Measurements from ENCODE around the gene KLHL2. TPM values are rescaled to one million over a fixed set of nuclear protein-coding genes. Genes with fewer than 3 reads are reported as not detected.
"Not testable (repeated sequence)": the region's sequence is repeated elsewhere in the genome, so short reads cannot be mapped to it uniquely, and the experiment has no call there.

KLHL2 gene
- total RNA-seq, 1 experiment from 2014 or later: 37.1 TPM

GRCh38 chr4:165248102-165248501 is 40.7 kb downstream of the KLHL2 start:
- Mint-ChIP-seq H3K36me3 (ENCODE audit: insufficient read depth, unreplicated experiment) (peaks cover 23% of the 10 kb centered on the region), H3K9me3 (ENCODE audit: unreplicated experiment) (no peaks in the 10 kb centered on the region), H3K27me3 (ENCODE audit: insufficient read depth, unreplicated experiment) (no peaks in the 10 kb centered on the region), H3K4me1 (ENCODE audit: insufficient read depth, unreplicated experiment) (peaks cover 8% of the 10 kb centered on the region), H3K27ac (ENCODE audit: low read depth, unreplicated experiment) (no peak overlapping the region), H3K4me3 (ENCODE audit: unreplicated experiment) (no peak overlapping the region)
- intact Hi-C loops (cut with micrococcal nuclease): no loop called here
- ChIA-PET POLR2A (interaction anchor here (0.7 to 2.4 kb wide), 10 partner anchors 9 to 135 kb away, joined by 3 to 10 read pairs (median 4); partner anchors contain the start of genes MSMO1 and TMEM192), CTCF (no interaction called here)
- no peak for TF ChIP-seq CTCF (IDR thresholded peaks at IDR 0.05; ENCODE audit: unreplicated experiment)
- BruUV-seq (replicated peaks): no TSS peak
- DNase-seq (ENCODE audit: unreplicated experiment): no peak

- peak overlapping the region; percentile 22 for H3K4me3 Mint-ChIP-seq (ENCODE audit: unreplicated experiment)
- H3K4me1 Mint-ChIP-seq (ENCODE audit: insufficient read depth, unreplicated experiment); H3K27ac Mint-ChIP-seq (ENCODE audit: low read depth, unreplicated experiment); intact Hi-C loops (cut with micrococcal nuclease); CTCF ChIA-PET; H3K9me3 Mint-ChIP-seq (ENCODE audit: unreplicated experiment); H3K27me3 Mint-ChIP-seq (ENCODE audit: insufficient read depth, unreplicated experiment); BruUV-seq (replicated peaks): not testable (repeated sequence)
- DNase-seq (ENCODE audit: unreplicated experiment): peak; percentile 86
- POLR2A ChIA-PET: interaction anchor here (0.6 to 2.4 kb wide), 11 partner anchors 10 to 175 kb away, joined by 3 to 10 read pairs (median 4); partner anchors contain the start of genes MSMO1 and TMEM192
- H3K36me3 Mint-ChIP-seq (ENCODE audit: insufficient read depth, unreplicated experiment): peaks cover 23% of the 10 kb centered on the region
These were observed 41.5 kb downstream of the KLHL2 start for GRCh38 chr4:165248904-165249303.

- H3K27ac Mint-ChIP-seq (ENCODE audit: low read depth, unreplicated experiment); H3K9me3 Mint-ChIP-seq (ENCODE audit: unreplicated experiment); DNase-seq (ENCODE audit: unreplicated experiment); CTCF ChIA-PET; intact Hi-C loops (cut with micrococcal nuclease); H3K27me3 Mint-ChIP-seq (ENCODE audit: insufficient read depth, unreplicated experiment); BruUV-seq (replicated peaks); H3K4me3 Mint-ChIP-seq (ENCODE audit: unreplicated experiment): not testable (repeated sequence)
- Mint-ChIP-seq H3K36me3 (ENCODE audit: insufficient read depth, unreplicated experiment) (peaks cover 23% of the 10 kb centered on the region), H3K4me1 (ENCODE audit: insufficient read depth, unreplicated experiment) (peaks cover 14% of the 10 kb centered on the region)
- POLR2A ChIA-PET: interaction anchor here (0.6 to 0.9 kb wide), 2 partner anchors 46 to 48 kb away, joined by 3 read pairs; no protein-coding TSS in a partner anchor
These were observed 47.4 kb downstream of the KLHL2 start for GRCh38 chr4:165254771-165255170.

GRCh38 chr4:165255439-165255838 is 48.1 kb downstream of the KLHL2 start:
- Mint-ChIP-seq H3K27ac (ENCODE audit: low read depth, unreplicated experiment) (peak overlapping the region; percentile 10), H3K4me1 (ENCODE audit: insufficient read depth, unreplicated experiment) (peaks cover 14% of the 10 kb centered on the region), H3K36me3 (ENCODE audit: insufficient read depth, unreplicated experiment) (peaks cover 16% of the 10 kb centered on the region)
- H3K27me3 Mint-ChIP-seq (ENCODE audit: insufficient read depth, unreplicated experiment); H3K4me3 Mint-ChIP-seq (ENCODE audit: unreplicated experiment); intact Hi-C loops (cut with micrococcal nuclease); H3K9me3 Mint-ChIP-seq (ENCODE audit: unreplicated experiment); BruUV-seq (replicated peaks): not testable (repeated sequence)
- DNase-seq (ENCODE audit: unreplicated experiment): peak; percentile 85
- ChIA-PET CTCF (interaction anchor here (0.5 kb wide), 2 partner anchors 8 to 9 kb away, joined by 3 to 4 read pairs; no protein-coding TSS in a partner anchor), POLR2A (interaction anchor here (0.6 to 1.7 kb wide), 3 partner anchors 46 to 49 kb away, joined by 3 to 7 read pairs (median 3); no protein-coding TSS in a partner anchor)

GRCh38 chr4:165256074-165256659 is 48.8 kb downstream of the KLHL2 start:
- H3K27me3 Mint-ChIP-seq (ENCODE audit: insufficient read depth, unreplicated experiment); H3K9me3 Mint-ChIP-seq (ENCODE audit: unreplicated experiment); H3K4me3 Mint-ChIP-seq (ENCODE audit: unreplicated experiment); DNase-seq (ENCODE audit: unreplicated experiment); intact Hi-C loops (cut with micrococcal nuclease); BruUV-seq (replicated peaks): not testable (repeated sequence)
- ChIA-PET POLR2A (interaction anchor here (1.7 kb wide), 1 partner anchor 47 kb away, joined by 7 read pairs; no protein-coding TSS in a partner anchor), CTCF (interaction anchor here (0.6 kb wide), 2 partner anchors 53 to 124 kb away, joined by 3 to 4 read pairs; no protein-coding TSS in a partner anchor)
- Mint-ChIP-seq H3K4me1 (ENCODE audit: insufficient read depth, unreplicated experiment) (peaks cover 14% of the 10 kb centered on the region), H3K27ac (ENCODE audit: low read depth, unreplicated experiment) (peak overlapping the region; percentile 10), H3K36me3 (ENCODE audit: insufficient read depth, unreplicated experiment) (peaks cover 15% of the 10 kb centered on the region)

GRCh38 chr4:165259776-165260175 is 52.4 kb downstream of the KLHL2 start:
- H3K27ac Mint-ChIP-seq (ENCODE audit: low read depth, unreplicated experiment); POLR2A ChIA-PET; H3K27me3 Mint-ChIP-seq (ENCODE audit: insufficient read depth, unreplicated experiment); DNase-seq (ENCODE audit: unreplicated experiment); BruUV-seq (replicated peaks); CTCF ChIA-PET; H3K9me3 Mint-ChIP-seq (ENCODE audit: unreplicated experiment); intact Hi-C loops (cut with micrococcal nuclease); H3K4me3 Mint-ChIP-seq (ENCODE audit: unreplicated experiment): not testable (repeated sequence)
- Mint-ChIP-seq H3K4me1 (ENCODE audit: insufficient read depth, unreplicated experiment) (peaks cover 14% of the 10 kb centered on the region), H3K36me3 (ENCODE audit: insufficient read depth, unreplicated experiment) (peaks cover 24% of the 10 kb centered on the region)

All from MCF 10A (cell line).